H4 (cell line): Measurements from ENCODE around the gene DLG2. TPM values are rescaled to one million over a fixed set of nuclear protein-coding genes. Genes with fewer than 3 reads are reported as not detected.
"Not testable (repeated sequence)": the region's sequence is repeated elsewhere in the genome, so short reads cannot be mapped to it uniquely, and the experiment has no call there.

Source experiments
- DNase-seq: peaks from one replicate; pipeline ENCODE4 v3.0.0-alpha.2; 2015; ENCODE audit warnings: low spot score
- total RNA-seq: library from RNA; depleted of rRNA; stranded (reverse); fragments of >200 nt; shearing (Covaris generic); gene quantifications from 2 replicates; pipeline ENCODE4 v1.2.3, GENCODE V29; 2014

Gene DLG2
- total RNA-seq, 1 experiment from 2014 or later, result 2.6 TPM

DNA sequence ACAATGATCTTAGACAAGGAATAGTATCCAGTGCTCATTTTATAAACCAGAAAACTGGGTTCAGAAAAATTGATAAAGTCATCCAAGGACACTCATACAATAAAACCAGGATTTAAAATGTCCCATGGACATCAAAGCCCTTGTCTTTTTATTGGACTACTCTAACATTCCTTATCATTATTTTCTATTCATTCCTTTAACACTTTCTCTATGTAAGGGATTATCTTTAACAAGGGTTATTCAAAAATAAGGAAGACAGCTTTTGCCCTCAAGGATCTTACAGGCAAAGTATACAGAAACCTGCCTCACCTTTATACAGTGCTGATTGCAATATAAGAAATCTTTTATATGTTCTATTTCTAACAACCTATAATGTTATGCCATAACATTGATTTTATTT is 790.8 kb downstream of the DLG2 start:
- no peak for DNase-seq

DNA sequence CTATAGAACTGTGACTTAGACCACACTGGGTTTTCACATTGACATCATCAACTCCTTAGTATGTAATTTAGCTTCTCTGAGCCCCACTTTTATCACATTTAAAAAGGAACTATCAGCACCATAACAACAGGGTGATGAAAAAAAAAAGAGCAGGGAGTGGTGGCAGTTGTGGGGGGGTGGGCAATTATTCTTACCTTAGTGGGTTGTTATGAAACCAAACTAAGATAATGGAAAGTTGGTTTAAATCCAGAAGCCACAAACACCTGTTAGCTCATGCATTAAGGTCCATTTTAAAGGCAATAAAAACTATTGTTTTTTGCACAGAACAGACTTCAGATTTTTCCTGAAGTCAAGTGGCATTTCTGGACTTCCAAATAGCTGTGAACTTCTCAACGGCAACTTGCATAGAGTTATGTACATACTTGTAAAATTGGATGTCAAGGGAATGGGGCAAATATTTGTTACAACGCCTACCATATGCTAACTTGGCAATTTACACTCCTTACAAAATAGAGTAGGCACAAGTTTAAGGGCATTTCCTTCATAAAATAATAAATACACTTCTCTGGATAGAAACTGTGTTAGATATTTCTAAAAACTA is 793.6 kb downstream of the DLG2 start:
- no peak for DNase-seq

DNA sequence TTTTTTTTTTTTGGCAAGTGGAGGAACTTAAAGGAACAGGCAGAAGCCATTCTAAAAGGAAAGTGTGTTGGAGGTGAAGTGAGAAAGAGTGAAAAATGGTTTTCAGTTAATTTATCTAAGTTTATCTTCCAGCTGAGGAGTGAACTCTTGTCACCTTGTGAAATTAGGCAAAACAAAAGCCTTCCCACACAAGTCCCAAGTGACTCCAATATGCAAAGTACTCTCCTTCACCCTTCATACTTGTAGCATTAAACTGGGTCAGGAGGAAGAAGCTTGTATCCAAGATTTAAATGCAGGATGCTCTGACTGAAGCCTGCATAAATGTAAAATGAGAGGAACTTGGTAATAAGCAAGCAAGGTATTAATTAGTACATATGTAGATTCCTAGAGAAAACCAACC is 796.8 kb downstream of the DLG2 start:
- no peak for DNase-seq

DNA sequence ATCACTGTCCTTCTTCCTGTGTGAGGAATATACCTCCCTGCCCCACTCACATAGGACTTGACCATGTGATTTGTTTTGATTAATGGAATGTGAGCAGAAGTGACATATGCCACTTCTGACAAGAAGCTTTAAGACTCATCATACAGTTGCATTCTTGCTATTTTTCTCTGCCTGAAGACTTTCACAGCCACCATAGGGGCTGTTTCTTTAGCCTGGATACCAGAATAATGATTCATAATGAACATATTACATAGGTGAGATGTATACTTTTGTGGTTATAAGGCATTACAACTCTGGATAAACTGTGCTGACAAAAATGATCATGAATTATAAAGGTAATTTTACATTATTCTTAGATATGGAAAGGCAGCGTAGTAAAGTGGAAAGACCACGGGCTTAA is 798.0 kb downstream of the DLG2 start:
- no peak for DNase-seq

DNA sequence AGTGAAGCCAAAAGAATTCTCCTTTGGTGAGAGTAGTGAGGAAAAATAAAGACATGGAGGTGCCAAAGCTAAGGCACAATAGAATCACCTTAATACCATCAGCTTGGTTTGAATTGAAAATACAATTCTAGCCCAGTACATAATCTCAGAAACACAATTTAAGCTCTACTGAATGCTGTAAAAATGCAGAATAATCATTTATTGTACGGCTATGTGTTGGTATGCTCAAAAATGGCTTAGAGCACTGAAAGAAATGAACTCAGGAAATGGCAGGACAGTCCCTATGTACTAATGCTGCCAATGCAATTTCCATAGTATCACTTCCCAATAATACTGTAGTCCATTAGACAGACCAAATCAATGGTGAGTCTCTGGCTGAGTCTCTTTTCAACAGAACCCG is 798.5 kb downstream of the DLG2 start:
- no peak for DNase-seq

DNA sequence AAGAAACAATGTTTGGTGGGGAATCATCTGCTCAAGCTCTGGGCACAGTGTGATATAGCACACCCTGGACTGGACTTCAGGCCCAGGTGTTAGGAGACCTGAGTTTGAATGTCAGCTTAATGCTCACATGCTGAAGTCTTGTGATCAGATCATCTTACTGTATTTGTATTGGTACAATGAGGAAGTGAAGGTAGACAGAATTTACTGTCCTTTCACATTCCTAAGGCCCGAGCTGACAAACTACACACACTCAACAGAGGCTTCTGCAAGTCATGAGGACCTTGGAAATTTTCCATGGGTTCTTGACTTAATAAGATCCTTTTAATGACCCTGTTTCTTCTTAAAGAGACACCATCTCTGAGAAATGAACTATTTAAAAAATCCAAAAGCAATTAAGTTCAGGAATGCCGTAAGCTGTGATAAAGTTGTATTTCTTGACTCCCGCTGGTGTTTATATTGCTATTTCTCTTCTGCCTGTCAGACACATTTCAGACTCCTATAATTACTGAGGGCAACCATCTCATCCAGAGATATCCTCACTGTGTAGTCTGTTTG is 802.0 kb downstream of the DLG2 start:
- DNase-seq, result no peak

DNA sequence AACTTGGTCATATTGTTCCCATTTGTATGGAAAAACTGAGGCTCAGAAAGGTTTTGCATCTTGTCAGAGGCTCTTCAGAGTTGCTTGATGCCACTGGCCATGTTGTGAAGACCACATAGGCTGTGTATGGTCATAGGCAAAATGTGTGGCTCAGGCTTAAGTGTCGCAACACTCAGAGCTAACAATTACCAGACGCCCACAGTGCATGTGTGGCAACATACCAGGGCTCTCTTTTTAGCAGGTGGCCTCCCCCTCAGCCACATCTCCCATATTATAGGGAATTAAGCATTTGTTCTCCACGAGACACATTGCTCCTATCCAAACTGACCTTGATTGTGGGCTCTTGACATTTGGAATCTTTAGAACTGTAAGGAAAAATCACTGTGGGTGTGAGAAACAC is 802.5 kb downstream of the DLG2 start:
- DNase-seq, result no peak

DNA sequence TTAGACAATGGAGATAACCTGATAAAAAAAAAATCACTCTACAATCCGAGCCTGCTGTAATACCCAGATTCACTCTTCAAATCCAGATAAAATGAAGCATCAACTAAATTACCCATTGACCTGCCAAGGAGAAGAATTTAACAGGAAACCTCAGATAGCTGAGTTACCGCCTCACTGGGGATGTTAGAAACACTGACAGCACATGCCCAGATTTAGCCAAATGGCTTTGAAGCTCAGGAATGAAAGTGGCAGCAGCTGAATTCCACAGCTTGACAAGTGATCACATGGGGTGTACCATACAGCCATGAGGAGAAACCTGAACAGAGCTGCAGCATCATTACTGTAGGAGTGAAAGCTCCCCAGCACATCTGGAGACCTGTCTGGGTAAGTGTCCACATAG is 807.6 kb downstream of the DLG2 start:
- no peak for DNase-seq

DNA sequence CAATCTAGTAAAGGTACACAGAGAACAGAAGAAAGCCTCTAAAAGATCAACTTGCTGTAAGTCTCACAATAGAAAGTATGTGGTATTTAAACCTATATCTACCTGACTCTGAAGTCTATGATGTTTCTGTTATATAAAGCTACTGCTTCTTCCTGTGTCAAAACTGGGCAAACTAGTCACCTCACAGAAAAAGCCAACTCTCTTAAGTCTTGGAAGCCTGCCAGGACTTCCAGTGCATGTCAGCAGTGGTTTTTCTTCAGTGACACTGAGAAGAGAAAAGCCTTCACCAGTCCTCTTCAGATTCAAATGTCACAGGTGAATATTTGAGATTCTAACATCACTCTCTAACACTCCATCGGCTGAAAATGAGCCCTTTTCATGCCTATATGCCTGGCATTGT is 808.0 kb downstream of the DLG2 start:
- DNase-seq, result no peak

DNA sequence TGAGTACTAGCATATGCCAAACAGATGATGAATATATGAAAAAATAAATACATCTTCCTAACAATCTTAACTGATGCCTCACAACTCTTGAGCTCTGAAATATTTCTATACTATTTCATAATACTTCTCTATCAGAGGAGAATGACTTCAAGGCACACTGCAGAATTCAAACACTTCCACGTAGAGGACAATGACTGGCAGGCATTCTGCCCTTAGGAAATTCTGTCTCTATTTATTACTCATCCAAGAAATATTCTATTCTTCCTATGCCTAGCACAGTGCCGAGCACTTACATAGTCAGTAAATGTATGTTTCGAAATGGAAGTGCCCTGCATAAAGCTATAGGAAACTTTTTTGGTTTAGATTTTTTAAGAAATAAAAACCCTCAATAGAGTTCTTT is 809.1 kb downstream of the DLG2 start:
- DNase-seq, result no peak

DNA sequence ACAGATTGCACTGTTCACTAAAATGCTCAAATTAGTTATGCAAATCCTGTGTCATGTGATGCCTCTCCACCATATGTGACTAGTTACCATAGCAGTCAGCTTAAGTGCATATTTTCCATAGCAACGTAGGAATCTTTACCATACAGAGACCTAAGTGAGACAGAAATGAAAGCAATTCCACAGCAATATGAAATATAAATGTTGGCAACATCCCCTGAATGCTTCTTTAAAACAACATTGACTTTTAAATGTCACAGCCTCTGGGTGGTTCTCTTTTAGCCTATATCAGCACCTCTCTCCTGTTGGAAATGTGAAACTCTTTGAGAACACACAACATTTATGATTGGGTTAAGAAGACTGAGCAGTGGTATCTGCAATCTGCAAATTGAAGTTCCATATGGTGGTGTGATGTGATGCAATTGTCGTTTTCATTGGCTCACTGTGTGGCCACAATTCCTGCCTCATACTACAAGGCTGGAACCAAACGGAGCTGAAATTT is 814.6 kb downstream of the DLG2 start:
- no peak for DNase-seq

DNA sequence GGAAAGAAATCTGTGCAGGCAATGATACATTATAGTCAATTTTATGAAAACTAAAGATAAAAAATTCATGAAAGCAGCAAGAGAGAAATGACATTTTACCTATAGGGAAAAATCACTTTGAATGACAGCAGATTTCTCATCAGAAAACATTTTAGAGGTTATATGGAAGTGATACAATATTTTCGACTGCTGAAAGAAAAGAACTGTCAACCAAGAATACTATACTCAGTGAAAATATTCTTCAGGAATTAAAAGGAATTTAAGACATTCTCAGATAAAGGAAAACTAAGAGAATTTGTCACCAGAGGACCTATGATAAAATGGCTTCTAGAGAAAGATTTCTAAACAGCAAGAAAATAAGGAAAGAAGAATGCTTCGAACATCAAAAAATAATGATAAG is 820.8 kb downstream of the DLG2 start:
- DNase-seq, result no peak

DNA sequence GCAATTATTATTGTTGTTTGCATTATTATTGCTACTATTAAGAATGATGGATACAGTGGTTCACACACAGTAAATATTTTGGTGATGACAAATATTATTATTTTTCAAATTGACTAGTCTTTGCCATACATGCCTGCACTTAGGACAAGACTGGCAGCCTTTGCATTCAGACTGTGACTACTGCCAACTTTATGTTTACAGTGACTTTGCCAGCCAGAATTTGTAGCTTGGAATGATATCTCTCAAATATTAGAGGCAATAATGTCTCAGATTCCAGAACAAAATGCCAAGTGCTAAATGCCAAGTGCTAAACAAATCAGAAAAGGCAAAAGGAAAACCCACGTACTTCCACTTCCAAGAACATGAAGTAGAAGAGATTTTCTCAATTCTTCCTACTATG is 823.1 kb downstream of the DLG2 start:
- DNase-seq, result no peak

DNA sequence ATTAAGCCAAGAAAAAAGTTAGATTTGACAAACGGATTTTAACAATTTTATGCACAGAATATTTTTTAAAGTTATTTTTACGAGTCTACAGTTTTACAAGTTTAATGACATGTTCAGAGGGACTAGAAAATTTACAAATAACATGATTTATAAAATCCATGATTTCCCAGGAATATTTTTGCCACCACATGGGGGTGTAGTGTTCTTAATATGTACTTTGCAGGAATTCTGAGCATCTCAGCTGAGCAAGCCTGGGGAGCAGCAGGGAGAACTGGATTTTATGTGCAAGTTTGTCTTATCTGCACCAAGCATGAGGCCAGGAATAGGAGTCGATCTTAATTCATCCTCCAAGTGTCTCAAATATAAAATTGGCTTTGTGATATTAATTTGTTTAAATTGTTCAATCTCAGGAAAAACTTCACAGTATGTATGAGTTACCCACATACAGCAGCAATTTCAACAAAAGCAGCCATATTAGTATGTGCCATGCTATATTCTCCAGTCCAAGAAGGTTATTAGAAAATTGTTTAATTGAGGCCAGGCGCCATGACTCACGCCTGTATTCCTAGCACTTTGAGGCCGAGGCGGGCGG is 826.3 kb downstream of the DLG2 start:
- DNase-seq, result peak; percentile 27

DNA sequence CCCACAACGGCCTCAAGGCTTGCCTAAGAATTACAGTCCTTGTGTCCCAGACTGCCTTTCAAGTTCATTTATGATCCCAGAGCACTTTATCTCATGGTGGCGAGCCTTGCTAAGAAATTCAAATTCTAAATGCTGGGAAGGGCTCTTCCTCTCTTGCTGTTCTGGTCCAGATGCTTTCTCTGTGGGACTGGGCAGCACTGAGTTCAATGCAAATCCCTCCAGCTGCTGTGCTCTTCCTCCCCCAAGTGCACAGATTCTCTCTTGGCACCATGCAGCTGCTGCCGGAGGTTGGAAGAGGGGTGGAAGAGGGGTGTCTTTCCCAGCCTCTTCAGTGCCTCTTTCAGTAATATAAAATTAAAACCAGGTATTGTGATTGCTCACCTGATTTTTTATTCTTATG is 828.0 kb downstream of the DLG2 start:
- DNase-seq, result no peak

DNA sequence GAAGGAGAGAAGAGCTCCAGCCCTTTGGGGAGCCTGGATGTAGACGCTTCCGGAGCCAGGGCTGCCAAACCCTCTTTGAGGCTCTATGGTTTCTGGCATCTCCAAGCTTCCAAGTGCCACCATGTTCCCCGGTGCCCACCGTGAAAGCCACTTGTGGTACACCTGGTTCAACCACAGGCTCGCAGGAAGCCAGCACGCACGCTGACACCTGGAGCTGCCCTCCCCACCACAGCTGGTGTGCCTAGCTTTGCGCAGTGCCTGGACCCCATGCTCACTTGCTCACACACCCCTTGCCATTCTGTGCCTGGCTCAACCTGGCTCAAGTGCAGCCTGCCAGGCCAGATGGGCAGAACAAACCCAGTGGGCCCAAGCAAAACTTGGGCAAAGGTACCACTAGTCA is 831.4 kb downstream of the DLG2 start:
- no peak for DNase-seq

DNA sequence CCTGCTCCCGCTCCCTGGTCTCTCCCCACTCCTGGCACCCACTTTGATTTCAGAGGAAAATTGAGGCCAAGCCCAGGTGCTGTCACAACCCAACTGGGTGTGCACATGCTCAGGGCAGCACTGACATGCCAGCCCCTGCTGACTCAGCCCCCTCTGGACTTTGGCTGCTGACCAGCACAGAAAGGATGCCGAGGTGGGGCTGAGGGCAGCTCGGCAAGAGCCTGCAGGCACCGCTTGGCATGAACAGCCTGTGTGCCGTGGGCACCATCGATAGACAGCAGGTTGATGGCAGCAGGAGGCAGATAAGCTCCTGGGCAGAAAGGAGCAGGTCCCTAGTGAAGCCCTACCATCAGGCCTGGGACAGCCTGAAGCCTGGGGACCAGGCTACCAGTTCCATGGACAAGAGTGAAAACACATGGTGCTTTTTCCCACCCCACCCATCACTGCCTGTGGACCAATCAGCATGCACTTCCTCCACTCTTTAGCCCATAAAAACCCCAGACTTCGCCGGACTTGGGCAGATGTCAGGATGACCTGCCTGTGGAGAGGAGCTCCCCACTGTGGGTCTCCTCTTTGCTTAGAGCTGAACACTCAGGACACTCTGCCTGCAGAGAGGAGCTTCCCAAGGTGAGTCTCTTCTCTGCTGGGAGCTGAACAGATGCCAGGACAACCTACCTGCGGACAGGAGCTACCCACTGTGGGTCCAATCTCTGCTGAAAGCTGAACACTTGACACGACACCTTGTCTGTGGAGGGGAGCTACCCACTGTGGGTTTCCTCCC is 832.3 kb downstream of the DLG2 start:
- no peak for DNase-seq

DNA sequence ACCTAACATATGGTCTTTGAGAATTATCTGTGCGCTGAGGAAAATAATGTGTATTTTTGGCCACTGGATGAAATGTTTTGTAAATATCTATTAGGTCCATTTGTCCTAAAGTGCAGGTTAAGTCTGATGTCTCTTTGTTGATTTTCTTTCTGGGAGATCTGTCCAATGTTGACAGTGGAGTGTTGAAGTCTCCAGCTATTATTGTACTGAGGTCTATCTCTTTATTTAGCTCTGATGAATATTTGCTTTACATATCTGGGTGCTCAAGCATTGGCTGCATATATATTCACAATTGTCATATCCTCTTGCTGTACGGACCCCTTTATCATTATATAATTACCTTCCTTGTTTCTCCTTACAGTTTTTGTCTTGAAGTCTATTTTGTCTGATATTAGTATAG is 833.8 kb downstream of the DLG2 start:
- no peak for DNase-seq

DNA sequence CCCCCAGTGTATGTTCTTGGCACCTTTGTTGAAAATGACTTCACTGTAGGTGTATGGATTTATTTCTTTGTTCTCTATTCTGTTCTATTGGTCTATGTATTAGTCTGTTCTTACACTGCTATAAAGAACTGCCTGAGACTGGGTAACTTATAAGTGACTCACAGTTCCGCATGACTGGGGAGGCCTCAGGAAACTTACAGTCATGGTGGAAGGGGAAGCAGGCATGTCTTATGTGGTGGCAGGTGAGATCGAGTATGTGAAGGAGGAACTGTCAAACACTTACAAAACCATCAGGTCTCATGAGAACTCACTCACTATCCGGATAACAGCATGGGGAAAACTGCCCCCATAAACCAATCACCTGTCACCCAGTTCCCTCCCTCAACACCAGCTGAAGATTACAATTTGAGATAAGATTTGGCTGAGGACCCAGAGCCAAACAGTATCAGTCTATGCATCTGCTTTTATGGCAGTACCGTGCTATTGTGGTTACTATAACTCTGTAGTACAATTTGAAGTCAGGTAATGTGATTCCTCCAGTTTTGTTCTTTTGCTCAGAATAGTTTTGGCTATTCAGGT is 836.2 kb downstream of the DLG2 start:
- no peak for DNase-seq

DNA sequence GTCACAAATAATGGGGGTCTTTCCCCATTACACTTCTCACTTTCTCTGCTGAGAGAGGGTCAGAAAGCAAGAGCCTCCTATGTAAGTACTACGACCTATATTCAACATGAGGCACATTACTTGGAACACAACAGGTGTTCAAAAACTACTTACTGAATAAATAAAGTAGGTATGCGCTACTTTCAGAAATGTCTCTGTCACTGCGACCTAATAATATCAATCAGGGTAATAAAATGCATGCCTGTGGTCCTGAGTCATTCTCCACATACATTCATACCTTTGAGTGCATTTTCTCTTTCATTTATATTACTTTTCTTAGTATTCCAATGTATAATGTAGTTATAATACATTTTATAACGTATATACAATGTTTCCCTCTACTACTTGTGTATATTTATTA is 838.9 kb downstream of the DLG2 start:
- no peak for DNase-seq

DNA sequence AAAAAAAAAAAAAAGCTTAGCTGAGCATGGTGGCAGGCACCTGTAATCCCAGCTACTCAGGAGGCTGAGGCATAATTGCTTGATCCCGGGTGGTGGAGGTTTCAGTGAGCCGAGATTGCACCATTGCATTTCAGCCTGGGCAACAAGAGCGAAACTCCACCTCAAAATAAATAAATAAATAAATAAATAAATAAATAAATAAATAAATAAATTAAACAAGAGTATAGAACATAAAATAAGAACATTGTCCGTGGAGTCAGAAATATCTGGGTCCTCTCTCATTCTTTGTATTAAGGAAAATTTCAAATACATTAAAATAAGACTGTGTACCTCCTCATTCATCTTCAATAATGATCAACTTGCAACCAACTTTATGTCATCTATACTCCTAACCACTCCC is 843.0 kb downstream of the DLG2 start:
- DNase-seq, result not testable (repeated sequence)

DNA sequence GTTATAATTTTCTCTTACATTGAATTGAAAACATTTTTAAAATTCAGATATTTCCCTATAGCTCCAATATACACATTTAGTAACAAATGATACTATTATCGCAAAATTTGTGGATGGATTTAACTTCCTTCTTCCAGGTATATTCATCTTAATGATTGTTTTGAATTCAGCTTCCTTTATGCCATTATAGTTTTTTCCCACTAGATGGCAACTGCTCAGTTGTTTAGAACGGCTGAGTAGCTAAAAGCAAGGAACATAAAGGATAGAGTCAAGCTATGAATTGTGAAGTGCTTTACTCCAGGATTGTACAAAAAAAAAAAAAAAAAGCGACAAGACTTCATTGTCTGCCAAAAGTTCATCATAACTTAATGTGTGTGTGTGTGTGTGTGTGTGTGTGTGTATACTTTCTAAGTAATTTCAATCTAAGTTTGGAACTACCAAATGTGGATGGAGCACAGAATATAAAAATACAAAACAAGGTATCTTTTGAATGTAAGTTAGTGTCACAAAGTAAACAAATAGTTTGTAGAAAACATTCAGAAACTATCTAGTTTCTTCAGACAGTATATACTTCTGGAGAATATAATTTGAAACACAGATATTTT is 846.4 kb downstream of the DLG2 start:
- peak; percentile 17 for DNase-seq
